K562 (cell line): ENCODE results near the gene SART3. TPM values are rescaled to one million over a fixed set of nuclear protein-coding genes. Genes with fewer than 3 reads are reported as not detected.

Experiments
- DNMT1 ChIP-seq: fragments of 450-650 bp; IDR thresholded peaks from 2 replicates; pipeline ENCODE4 v1.6.1; 2016; ENCODE audit warnings: antibody characterized with exemption, mild to moderate bottlenecking
- FOSL1 ChIP-seq: fragments of 200-800 bp; sonication (Bioruptor generic); conservative IDR thresholded peaks from 2 replicates; pipeline ENCODE4 v1.6.1; 2016; ENCODE audit warnings: missing genetic modification characterization, missing compliant biosample characterization
- GATA2 ChIP-seq: sonication (generic); formaldehyde crosslinking; IDR thresholded peaks from 2 replicates; pipeline ENCODE4 v1.4.0; 2020; ENCODE audit warnings: mild to moderate bottlenecking, missing genetic modification reagents
- JUND ChIP-seq, 2 experiments: IDR thresholded peaks; 2 replicates in 1 of 2; 3 replicates in 1 of 2; pipeline ENCODE4 v1.6.1; 2011; ENCODE audit warnings: borderline replicate concordance in 2 of 2, low read depth in 2 of 2, low read length in 2 of 2, improper control_type of control experiment in 1 of 2, missing biosample characterization in 1 of 2, missing genetic modification characterization in 1 of 2, missing genetic modification reagents in 1 of 2
- KHSRP ChIP-seq: fragments of 450-650 bp; IDR thresholded peaks from 2 replicates; pipeline ENCODE4 v1.6.1; 2017
- ZFP1 ChIP-seq: fragments of 450-650 bp; formaldehyde crosslinking; IDR thresholded peaks from 2 replicates; pipeline ENCODE4 v1.4.0; 2020; ENCODE audit warnings: mild to moderate bottlenecking, mixed read lengths
- ZNF431 ChIP-seq: sonication (generic); formaldehyde crosslinking; IDR thresholded peaks from 2 replicates; pipeline ENCODE4 v1.8.0; 2022; ENCODE audit warnings: mild to moderate bottlenecking, missing genetic modification reagents
- ZZZ3 ChIP-seq: fragments of 450-650 bp; IDR thresholded peaks from 2 replicates; pipeline ENCODE4 v1.6.1; 2016; ENCODE audit warnings: antibody characterized with exemption, mild to moderate bottlenecking, moderate library complexity
- polyA plus RNA-seq, 8 experiments: library from polyadenylated mRNA; depleted of rRNA in 4 of 8; stranded (reverse) in 5 of 8; unstranded in 3 of 8; fragments of >200 nt; fragmentation: Nextera tagmentation in 2 of 8; fragmentation: Illumina TruSeq in 1 of 8; extraction: Ambion mirVana in 2 of 8; extraction: Trizol in 1 of 8; gene quantifications; 2 replicates each; pipeline versions ENCODE4 v1.2.1 to v1.2.3, GENCODE V29; 2011 to 2014; ENCODE audit warnings: inconsistent platforms in 1 of 8, missing spikeins in 1 of 8
- total RNA-seq, 7 experiments: library from RNA; depleted of rRNA in 6 of 7; stranded (reverse); fragments of >200 nt in 6 of 7; fragmentation: Illumina TruSeq in 2 of 7; extraction: Trizol in 2 of 7; gene quantifications; 2 replicates each; pipeline versions ENCODE4 v1.2.1 to v1.2.3, GENCODE V29; 2011 to 2021; ENCODE audit warnings: low replicate concordance in 1 of 7
- TF ChIP-seq, protein P1 (sequence below): fragments of 450-650 bp; IDR thresholded peaks from 2 replicates; pipeline ENCODE4 v1.6.1; 2018; ENCODE audit not compliant: partially characterized antibody
- TF ChIP-seq, protein P2 (sequence below): fragments of 250-450 bp; sonication (Bioruptor Pico); IDR thresholded peaks from 2 replicates; pipeline ENCODE4 v1.8.0; 2022; ENCODE audit warnings: inconsistent platforms
- TF ChIP-seq, protein P3 (sequence below): fragments of 450-650 bp; IDR thresholded peaks from 2 replicates; pipeline ENCODE4 v1.6.1; 2014; ENCODE audit warnings: low read depth, mild to moderate bottlenecking, moderate library complexity, borderline replicate concordance
- TF ChIP-seq, protein P4 (sequence below): sonication (generic); formaldehyde crosslinking; IDR thresholded peaks from 2 replicates; pipeline ENCODE4 v1.8.1; 2022; ENCODE audit warnings: missing genetic modification reagents
- TF ChIP-seq, protein P5 (sequence below): fragments of 450-650 bp; formaldehyde crosslinking; IDR thresholded peaks from 2 replicates; pipeline ENCODE4 v1.4.0; 2022; ENCODE audit warnings: mild to moderate bottlenecking, moderate library complexity

Gene SART3
- total and polyA plus RNA-seq, 9 of the 15 experiments (the other 6 are each of a cell fraction or from before 2014, with no cell fraction given), result 8.9 to 167 (median 56.7) TPM

DNA sequence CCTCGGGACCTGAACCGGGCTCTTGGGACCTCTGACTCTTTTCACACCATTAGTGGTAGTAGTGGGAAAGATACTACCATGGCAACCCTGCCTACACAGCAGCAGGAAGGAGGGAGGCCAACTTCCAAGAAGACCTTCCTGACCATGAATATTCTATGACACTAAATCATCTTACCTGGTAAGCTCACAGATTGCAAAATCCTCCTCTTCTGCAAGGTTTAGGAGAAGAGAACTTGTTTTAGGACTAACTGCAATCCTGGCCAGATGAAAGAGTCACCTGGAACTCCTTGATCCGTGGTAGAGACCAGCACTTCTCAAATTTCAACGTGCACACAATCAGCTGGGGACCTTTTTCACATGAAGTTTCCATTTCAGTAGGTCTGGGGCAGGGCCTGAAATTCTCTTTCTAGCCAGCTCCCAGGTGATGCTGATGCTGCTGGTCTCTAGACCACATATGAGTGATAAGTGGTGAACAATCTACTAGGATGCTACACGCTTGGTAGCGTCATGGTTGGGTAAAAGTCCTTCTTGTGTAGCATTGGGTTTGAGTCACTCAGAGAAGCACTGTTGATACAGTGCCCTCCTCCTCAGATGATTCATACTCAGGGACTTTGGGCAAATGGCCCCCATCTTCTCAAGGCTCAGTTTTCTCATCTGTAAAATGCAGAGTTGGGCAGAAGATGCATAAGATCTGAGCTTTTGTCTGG lies 81.5 kb downstream of the SART3 start (continued):
- TF ChIP-seq, protein P1, sequence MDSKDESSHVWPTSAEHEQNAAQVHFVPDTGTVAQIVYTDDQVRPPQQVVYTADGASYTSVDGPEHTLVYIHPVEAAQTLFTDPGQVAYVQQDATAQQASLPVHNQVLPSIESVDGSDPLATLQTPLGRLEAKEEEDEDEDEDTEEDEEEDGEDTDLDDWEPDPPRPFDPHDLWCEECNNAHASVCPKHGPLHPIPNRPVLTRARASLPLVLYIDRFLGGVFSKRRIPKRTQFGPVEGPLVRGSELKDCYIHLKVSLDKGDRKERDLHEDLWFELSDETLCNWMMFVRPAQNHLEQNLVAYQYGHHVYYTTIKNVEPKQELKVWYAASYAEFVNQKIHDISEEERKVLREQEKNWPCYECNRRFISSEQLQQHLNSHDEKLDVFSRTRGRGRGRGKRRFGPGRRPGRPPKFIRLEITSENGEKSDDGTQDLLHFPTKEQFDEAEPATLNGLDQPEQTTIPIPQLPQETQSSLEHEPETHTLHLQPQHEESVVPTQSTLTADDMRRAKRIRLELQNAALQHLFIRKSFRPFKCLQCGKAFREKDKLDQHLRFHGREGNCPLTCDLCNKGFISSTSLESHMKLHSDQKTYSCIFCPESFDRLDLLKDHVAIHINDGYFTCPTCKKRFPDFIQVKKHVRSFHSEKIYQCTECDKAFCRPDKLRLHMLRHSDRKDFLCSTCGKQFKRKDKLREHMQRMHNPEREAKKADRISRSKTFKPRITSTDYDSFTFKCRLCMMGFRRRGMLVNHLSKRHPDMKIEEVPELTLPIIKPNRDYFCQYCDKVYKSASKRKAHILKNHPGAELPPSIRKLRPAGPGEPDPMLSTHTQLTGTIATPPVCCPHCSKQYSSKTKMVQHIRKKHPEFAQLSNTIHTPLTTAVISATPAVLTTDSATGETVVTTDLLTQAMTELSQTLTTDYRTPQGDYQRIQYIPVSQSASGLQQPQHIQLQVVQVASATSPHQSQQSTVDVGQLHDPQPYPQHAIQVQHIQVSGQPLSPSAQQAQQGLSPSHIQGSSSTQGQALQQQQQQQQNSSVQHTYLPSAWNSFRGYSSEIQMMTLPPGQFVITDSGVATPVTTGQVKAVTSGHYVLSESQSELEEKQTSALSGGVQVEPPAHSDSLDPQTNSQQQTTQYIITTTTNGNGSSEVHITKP, result peak; percentile 62
- no peak for TF ChIP-seq ZFP1 (CRISPR knock-in tag)
- TF ChIP-seq ZZZ3, result no peak
- no peak for TF ChIP-seq KHSRP
- peak; percentile 29; the same call in 1 of the 2 replicates for TF ChIP-seq FOSL1 (tag)
- TF ChIP-seq, protein P2, sequence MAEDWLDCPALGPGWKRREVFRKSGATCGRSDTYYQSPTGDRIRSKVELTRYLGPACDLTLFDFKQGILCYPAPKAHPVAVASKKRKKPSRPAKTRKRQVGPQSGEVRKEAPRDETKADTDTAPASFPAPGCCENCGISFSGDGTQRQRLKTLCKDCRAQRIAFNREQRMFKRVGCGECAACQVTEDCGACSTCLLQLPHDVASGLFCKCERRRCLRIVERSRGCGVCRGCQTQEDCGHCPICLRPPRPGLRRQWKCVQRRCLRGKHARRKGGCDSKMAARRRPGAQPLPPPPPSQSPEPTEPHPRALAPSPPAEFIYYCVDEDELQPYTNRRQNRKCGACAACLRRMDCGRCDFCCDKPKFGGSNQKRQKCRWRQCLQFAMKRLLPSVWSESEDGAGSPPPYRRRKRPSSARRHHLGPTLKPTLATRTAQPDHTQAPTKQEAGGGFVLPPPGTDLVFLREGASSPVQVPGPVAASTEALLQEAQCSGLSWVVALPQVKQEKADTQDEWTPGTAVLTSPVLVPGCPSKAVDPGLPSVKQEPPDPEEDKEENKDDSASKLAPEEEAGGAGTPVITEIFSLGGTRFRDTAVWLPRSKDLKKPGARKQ (CRISPR knock-in tag), result no peak
- no peak for TF ChIP-seq ZNF431 (CRISPR knock-in tag)
- no peak for TF ChIP-seq DNMT1
- 0 out of 2 replicates have a peak, but pooled peaks have one; percentile 10 for TF ChIP-seq JUND (IDR thresholded peaks at IDR 0.05; ENCODE audit: borderline replicate concordance, low read depth, low read length)
- TF ChIP-seq JUND (tag; IDR thresholded peaks at IDR 0.05; ENCODE audit: borderline replicate concordance, low read depth, low read length), result no peak
- TF ChIP-seq, protein P3, sequence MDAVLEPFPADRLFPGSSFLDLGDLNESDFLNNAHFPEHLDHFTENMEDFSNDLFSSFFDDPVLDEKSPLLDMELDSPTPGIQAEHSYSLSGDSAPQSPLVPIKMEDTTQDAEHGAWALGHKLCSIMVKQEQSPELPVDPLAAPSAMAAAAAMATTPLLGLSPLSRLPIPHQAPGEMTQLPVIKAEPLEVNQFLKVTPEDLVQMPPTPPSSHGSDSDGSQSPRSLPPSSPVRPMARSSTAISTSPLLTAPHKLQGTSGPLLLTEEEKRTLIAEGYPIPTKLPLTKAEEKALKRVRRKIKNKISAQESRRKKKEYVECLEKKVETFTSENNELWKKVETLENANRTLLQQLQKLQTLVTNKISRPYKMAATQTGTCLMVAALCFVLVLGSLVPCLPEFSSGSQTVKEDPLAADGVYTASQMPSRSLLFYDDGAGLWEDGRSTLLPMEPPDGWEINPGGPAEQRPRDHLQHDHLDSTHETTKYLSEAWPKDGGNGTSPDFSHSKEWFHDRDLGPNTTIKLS, result no peak
- TF ChIP-seq, protein P4, sequence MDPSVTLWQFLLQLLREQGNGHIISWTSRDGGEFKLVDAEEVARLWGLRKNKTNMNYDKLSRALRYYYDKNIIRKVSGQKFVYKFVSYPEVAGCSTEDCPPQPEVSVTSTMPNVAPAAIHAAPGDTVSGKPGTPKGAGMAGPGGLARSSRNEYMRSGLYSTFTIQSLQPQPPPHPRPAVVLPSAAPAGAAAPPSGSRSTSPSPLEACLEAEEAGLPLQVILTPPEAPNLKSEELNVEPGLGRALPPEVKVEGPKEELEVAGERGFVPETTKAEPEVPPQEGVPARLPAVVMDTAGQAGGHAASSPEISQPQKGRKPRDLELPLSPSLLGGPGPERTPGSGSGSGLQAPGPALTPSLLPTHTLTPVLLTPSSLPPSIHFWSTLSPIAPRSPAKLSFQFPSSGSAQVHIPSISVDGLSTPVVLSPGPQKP, result no peak
- TF ChIP-seq, protein P5, sequence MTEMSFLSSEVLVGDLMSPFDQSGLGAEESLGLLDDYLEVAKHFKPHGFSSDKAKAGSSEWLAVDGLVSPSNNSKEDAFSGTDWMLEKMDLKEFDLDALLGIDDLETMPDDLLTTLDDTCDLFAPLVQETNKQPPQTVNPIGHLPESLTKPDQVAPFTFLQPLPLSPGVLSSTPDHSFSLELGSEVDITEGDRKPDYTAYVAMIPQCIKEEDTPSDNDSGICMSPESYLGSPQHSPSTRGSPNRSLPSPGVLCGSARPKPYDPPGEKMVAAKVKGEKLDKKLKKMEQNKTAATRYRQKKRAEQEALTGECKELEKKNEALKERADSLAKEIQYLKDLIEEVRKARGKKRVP (CRISPR knock-in tag), result no peak
- TF ChIP-seq GATA2, result no peak
